ENCODE measurements around the gene DLGAP1.

- TF ChIP-seq CTCF (IDR thresholded peaks at IDR 0.05) (no peak), POLR2AphosphoS5 (IDR thresholded peaks at IDR 0.05) (no peak), POLR2A (IDR thresholded peaks at IDR 0.05) (no peak), EP300 (IDR thresholded peaks at IDR 0.05) (no peak)
These were observed 184.1 kb downstream of the DLGAP1 start for GRCh38 chr18:4270988-4271387.

Measured in gastroesophageal sphincter (tissue), 3 donors.